Astrocyte (in vitro differentiated cells and primary cell): Measurements from ENCODE around the gene PPM1M. TPM values are rescaled to one million over a fixed set of nuclear protein-coding genes. Genes with fewer than 3 reads are reported as not detected.

Source experiments
- DNase-seq: peaks from one replicate; pipeline ENCODE4 v3.0.0-alpha.2; 2010; ENCODE audit warnings: low read depth
- FAIRE-seq: peaks from 2 replicates; lab custom pipeline; 2011; peaks lifted over from hg19 to GRCh38; lab: Jason Lieb, UNC
- H2AFZ ChIP-seq: 2 replicates; pipeline ENCODE4 v1.6.0; 2012; ENCODE audit warnings: low read depth, low read length, inconsistent platforms
- H3K27ac ChIP-seq: 2 replicates; pipeline ENCODE4 v1.5.1; 2011; ENCODE audit warnings: low read depth, low read length, inconsistent platforms
- H3K27me3 ChIP-seq: 2 replicates; pipeline ENCODE4 v1.6.0; 2011; ENCODE audit warnings: low read length, inconsistent platforms; ENCODE audit not compliant: insufficient read depth
- H3K36me3 ChIP-seq: 2 replicates; pipeline ENCODE4 v1.5.1; 2011; ENCODE audit warnings: low read length, inconsistent platforms; ENCODE audit not compliant: insufficient read depth
- H3K4me1 ChIP-seq: 2 replicates; pipeline ENCODE4 v1.5.1; 2011; ENCODE audit warnings: low read length, inconsistent platforms; ENCODE audit not compliant: insufficient read depth
- H3K4me2 ChIP-seq: 2 replicates; pipeline ENCODE4 v1.6.0; 2012; ENCODE audit warnings: low read length, inconsistent platforms
- H3K4me3 ChIP-seq: 2 replicates; pipeline ENCODE4 v1.5.1; 2011; ENCODE audit warnings: low read depth, mild to moderate bottlenecking, low read length, inconsistent platforms; ENCODE audit not compliant: insufficient read depth
- H3K79me2 ChIP-seq: 2 replicates; pipeline ENCODE4 v1.6.0; 2012; ENCODE audit warnings: mild to moderate bottlenecking, low read length, inconsistent platforms; ENCODE audit not compliant: insufficient read depth
- H3K9ac ChIP-seq: 2 replicates; pipeline ENCODE4 v1.6.0; 2012; ENCODE audit warnings: mild to moderate bottlenecking, low read length, inconsistent platforms
- H3K9me3 ChIP-seq: 2 replicates; pipeline ENCODE4 v1.5.1; 2012; ENCODE audit warnings: low read depth, mild to moderate bottlenecking, low read length, inconsistent platforms; ENCODE audit not compliant: insufficient read depth
- H4K20me1 ChIP-seq: 2 replicates; pipeline ENCODE4 v1.6.0; 2012; ENCODE audit warnings: low read length, inconsistent platforms; ENCODE audit not compliant: insufficient read depth
- H3K27ac Mint-ChIP-seq: one replicate; pipeline ENCODE4 v1.8.0; 2021; ENCODE audit warnings: mild to moderate bottlenecking, mixed read lengths; ENCODE audit not compliant: unreplicated experiment
- H3K27me3 Mint-ChIP-seq: one replicate; pipeline ENCODE4 v1.8.0; 2021; ENCODE audit warnings: low read depth, mixed read lengths; ENCODE audit not compliant: unreplicated experiment
- H3K36me3 Mint-ChIP-seq: one replicate; pipeline ENCODE4 v1.8.0; 2021; ENCODE audit warnings: low read depth, mixed read lengths; ENCODE audit not compliant: unreplicated experiment
- H3K4me1 Mint-ChIP-seq: one replicate; pipeline ENCODE4 v1.8.0; 2021; ENCODE audit warnings: low read depth, mixed read lengths; ENCODE audit not compliant: unreplicated experiment
- H3K4me3 Mint-ChIP-seq: one replicate; pipeline ENCODE4 v1.8.0; 2021; ENCODE audit warnings: mild to moderate bottlenecking, moderate library complexity, mixed read lengths; ENCODE audit not compliant: unreplicated experiment
- H3K9me3 Mint-ChIP-seq: one replicate; pipeline ENCODE4 v1.8.0; 2021; ENCODE audit warnings: mild to moderate bottlenecking, mixed read lengths; ENCODE audit not compliant: unreplicated experiment
- EZH2 ChIP-seq: IDR thresholded peaks from 2 replicates; pipeline ENCODE4 v1.6.1; 2012; ENCODE audit warnings: mild to moderate bottlenecking, low read length, inconsistent platforms; ENCODE audit not compliant: insufficient read depth
- microRNA-seq: library from miRNA; unstranded; fragments of <30 nt; microRNA quantifications from one replicate; pipeline ENCODE4 v1.2.0, GENCODE V29; 2020
- total RNA-seq: library from RNA; stranded (reverse); gene quantifications from 2 replicates; pipeline ENCODE4 v1.2.1, GENCODE V29; 2021
- TF ChIP-seq, protein P1 (sequence below): IDR thresholded peaks from 2 replicates; pipeline ENCODE4 v1.5.1; 2011; ENCODE audit warnings: low read depth, mild to moderate bottlenecking, inconsistent platforms, low read length, moderate library complexity; ENCODE audit not compliant: insufficient read depth

PPM1M gene
- total RNA-seq, 1 donor from 2014 or later: 9.1 TPM

DNA sequence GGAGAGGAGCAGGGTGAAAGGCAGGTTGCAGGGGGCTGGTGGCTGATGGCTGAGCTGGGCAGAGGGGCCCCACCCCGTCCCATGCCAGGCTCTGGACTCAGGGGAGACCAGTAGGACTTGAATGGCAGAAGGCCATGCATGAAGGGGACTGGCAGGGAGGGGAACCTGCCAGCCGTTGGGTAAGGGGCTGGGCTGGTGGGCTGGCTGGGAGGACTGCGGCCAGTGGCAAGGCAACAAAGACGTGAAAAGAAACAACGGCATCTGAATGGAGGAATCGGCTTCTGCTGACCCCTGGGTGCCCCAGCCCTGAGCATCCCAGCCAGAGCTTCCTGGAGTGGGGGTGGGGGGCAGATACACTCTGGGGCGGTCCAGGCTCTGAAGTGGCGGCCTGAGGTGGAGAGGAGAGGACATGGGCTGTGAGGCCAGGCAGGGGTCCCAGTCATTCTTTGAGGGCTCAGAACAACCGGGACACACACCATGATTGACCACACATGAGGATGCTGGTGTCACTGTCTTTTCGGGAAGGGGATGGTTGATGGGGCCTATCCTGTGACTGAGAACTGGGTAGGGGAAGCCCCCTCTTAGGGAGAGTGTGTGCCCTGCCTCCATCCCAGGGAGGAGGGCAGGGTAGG, 53.8 kb downstream of the PPM1M start:
- peaks cover 21% of the 10 kb centered on the region for H3K4me1 Mint-ChIP-seq
- Histone ChIP-seq H3K27ac (no peak overlapping the region), H3K27me3 (no peaks in the 10 kb centered on the region), H3K79me2 (no peaks in the 10 kb centered on the region), H3K4me1 (peaks cover 20% of the 10 kb centered on the region), H3K9ac (peak overlapping the region; percentile 38), H3K4me2 (peak overlapping the region; percentile 33), H3K9me3 (no peaks in the 10 kb centered on the region), H2AFZ (no peak overlapping the region), H3K4me3 (no peak overlapping the region), H4K20me1 (no peaks in the 10 kb centered on the region), H3K36me3 (no peaks in the 10 kb centered on the region)
- DNase-seq: no peak
- H3K4me3 Mint-ChIP-seq: no peak overlapping the region
- no peak for FAIRE-seq
- no peaks in the 10 kb centered on the region for H3K9me3 Mint-ChIP-seq
- H3K27me3 Mint-ChIP-seq: peaks cover 8% of the 10 kb centered on the region
- peaks cover 8% of the 10 kb centered on the region for H3K36me3 Mint-ChIP-seq
- H3K27ac Mint-ChIP-seq: peak overlapping the region; percentile 85
- TF ChIP-seq EZH2: no peak
- TF ChIP-seq, protein P1, sequence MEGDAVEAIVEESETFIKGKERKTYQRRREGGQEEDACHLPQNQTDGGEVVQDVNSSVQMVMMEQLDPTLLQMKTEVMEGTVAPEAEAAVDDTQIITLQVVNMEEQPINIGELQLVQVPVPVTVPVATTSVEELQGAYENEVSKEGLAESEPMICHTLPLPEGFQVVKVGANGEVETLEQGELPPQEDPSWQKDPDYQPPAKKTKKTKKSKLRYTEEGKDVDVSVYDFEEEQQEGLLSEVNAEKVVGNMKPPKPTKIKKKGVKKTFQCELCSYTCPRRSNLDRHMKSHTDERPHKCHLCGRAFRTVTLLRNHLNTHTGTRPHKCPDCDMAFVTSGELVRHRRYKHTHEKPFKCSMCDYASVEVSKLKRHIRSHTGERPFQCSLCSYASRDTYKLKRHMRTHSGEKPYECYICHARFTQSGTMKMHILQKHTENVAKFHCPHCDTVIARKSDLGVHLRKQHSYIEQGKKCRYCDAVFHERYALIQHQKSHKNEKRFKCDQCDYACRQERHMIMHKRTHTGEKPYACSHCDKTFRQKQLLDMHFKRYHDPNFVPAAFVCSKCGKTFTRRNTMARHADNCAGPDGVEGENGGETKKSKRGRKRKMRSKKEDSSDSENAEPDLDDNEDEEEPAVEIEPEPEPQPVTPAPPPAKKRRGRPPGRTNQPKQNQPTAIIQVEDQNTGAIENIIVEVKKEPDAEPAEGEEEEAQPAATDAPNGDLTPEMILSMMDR: no peak

Small RNAs within 50 kb of the gene (microRNA-seq; reads per million reads assigned to microRNA genes)
- gene MIR135A1 (48.2 reads per million, percentile 58 among the genes with 10 or more reads in this experiment), gene MIRLET7G (6,387 reads per million, percentile 93 among the genes with 10 or more reads in this experiment)

Other genes starting within 250 kb of the PPM1M start
- 768 and 872 TPM in 2 replicates for gene RPL29, start 249.9 kb upstream of the PPM1M start, total RNA-seq
- gene DUSP7, start 189.2 kb upstream of the PPM1M start, total RNA-seq: 24.2 and 24.9 TPM in 2 replicates
- 3.1 and 3.7 TPM in 2 replicates for gene POC1A, start 91.3 kb upstream of the PPM1M start, total RNA-seq
- gene ALAS1, start 47.6 kb upstream of the PPM1M start, total RNA-seq: 51.4 and 56.3 TPM in 2 replicates
- gene TLR9, start 20.1 kb upstream of the PPM1M start, total RNA-seq: 0.25 and 0.36 TPM in 2 replicates
- 103 and 105 TPM in 2 replicates for gene TWF2, start 6.6 kb upstream of the PPM1M start, total RNA-seq
- gene WDR82, start 32.9 kb downstream of the PPM1M start, total RNA-seq: 57.4 and 59.7 TPM in 2 replicates
- gene GLYCTK, start 42.1 kb downstream of the PPM1M start, total RNA-seq: 4.8 and 5.2 TPM in 2 replicates
- 2.2 and 2.3 TPM in 2 replicates for gene DNAH1, start 70.6 kb downstream of the PPM1M start, total RNA-seq
- 70.6 and 74.0 TPM in 2 replicates for gene BAP1, start 164.2 kb downstream of the PPM1M start, total RNA-seq
- 3.9 and 4.8 TPM in 2 replicates for gene PHF7, start 164.9 kb downstream of the PPM1M start, total RNA-seq
- gene SEMA3G, start 199.3 kb downstream of the PPM1M start, total RNA-seq: 0.09 and 0.26 TPM in 2 replicates
- 5.4 and 12.4 TPM in 2 replicates for gene TNNC1, start 208.3 kb downstream of the PPM1M start, total RNA-seq
- 118 TPM in 2 replicates for gene NISCH, start 209.8 kb downstream of the PPM1M start, total RNA-seq
- gene STAB1, start 249.6 kb downstream of the PPM1M start, total RNA-seq: 0.39 TPM in 1 of 2 replicates, not detected in the other